Measurements from ENCODE around the gene OR51T1. TPM values are rescaled to one million over a fixed set of nuclear protein-coding genes. Genes with fewer than 3 reads are reported as not detected.
"Not testable (repeated sequence)": the region's sequence is repeated elsewhere in the genome, so short reads cannot be mapped to it uniquely, and the experiment has no call there.

OR51T1 gene
- total RNA-seq: not detected

GRCh38 chr11:4881860-4882500, at the start of gene OR51T1:
Gene OR51T1 (plus strand): TSS chr11:4881900. CDS start chr11:4881900, 0 bp downstream.
- DNase-seq (ENCODE audit: low spot score): no peak

DNA sequence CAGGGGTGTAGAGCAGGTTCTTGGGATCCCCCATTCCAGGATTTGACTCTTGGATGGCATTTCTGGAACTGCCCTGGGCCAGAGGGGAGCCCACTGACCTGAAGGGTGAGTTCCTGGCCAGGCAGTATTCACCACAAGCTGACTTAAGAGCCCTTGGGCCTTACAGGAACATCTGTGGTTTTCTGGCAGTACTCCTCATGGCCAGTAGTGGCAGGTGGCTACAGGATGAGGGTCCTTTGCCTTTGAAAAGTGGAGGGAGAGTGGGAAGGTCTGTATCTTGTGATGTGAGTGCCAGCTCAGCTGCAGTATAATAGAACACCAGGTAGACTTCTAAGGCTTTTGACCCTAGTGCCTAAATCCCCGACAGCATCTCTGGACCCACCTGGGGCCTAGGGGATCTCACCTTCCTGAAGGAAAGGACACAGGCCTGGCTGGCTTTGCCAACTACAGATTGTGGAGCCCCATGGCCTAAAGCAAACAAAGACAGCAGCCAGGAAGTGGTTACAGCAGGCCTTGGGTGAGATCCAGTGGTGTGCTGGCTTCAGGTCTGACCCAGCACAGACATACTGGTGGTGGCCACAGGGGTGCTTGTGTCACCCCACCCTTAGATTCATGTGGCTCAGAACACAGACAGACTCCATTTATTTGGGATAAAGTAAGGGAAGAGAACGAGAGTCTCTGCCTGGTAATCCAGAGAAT, 41.7 kb upstream of the OR51T1 start:
- no peak for DNase-seq (ENCODE audit: low spot score)

DNA sequence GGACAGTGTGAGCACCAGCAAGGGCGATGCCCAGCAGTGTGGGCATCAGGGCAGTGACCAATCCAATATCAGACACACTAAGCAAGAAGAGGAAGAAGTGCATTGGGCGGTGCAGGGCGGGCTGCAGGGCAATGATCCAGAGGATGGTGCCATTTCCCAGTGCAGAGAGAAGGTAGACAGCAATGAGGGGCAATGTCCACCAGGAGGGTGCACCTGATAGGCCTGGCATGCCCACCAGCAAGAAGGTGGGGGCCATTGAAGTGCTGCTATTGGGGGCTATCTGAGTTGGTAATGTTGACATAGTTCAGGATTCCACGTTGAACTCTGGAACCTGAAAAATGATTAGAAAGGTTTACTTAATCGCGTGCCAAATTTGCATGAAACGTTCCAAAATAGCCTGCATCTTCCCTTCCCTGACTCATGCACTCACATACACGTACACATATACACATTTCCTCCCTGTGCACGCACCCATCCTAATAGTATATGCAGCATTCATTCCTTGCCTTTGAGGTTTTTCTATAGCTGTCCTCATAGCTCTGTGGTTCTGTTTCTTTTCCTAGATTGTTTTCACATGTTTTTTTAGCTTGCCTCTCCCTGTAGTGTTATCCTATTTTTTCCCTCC, 32.7 kb upstream of the OR51T1 start, which contains the start of gene OR51S1:
OR51S1 (minus strand) TSS at position 301 of the 625 bp plus-strand sequence; CDS start at position 301, 0 bp downstream.
- DNase-seq (ENCODE audit: low spot score): no peak

DNA sequence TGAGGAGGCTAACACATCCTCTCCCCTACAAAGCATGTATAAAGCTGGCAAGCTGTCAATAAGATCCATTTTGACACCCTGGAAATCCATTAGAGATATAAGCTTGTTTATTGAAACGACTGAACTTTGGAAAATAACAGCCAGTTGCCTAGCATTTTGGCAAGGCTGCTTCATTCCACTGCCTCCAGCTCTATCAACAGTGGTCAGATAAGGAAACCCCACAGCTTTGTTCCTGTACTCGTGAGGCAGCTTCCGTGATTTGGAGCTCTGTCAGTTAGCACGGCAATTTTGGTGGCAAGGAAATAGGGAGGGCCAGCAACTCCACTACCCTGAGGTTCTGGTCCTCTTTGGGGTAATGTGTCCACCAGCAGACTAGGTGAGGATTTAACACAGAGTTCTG, 30.7 kb upstream of the OR51T1 start:
- no peak for DNase-seq (ENCODE audit: low spot score)

GRCh38 chr11:4854286-4854685, 27.4 kb upstream of the OR51T1 start:
- not testable (repeated sequence) for DNase-seq (ENCODE audit: low spot score)

- DNase-seq (ENCODE audit: low spot score): no peak
Measured at GRCh38 chr11:4862447-4863236, 19.1 kb upstream of the OR51T1 start.

GRCh38 chr11:4863876-4864275, 17.8 kb upstream of the OR51T1 start:
- no peak for DNase-seq (ENCODE audit: low spot score)

DNA sequence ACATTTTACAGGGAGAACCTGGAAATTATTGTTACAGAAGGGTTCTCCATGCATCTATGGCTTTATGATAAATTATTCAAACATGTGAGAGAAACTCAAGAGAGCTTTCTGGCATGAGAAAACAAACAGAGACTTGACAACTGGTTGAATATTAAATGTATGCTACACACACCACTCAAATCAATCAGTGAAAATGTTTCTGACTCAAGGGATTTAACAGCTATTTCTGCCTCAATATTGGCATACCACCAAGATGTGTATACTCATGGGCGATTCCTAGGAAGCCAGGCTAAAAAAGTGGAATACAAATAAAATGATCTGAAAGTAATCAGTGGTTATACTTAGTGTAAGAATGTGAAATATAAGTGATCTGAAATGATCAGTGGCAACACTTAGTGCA, 15.8 kb upstream of the OR51T1 start:
- DNase-seq (ENCODE audit: low spot score): no peak

GRCh38 chr11:4881188-4881587, 512 bp upstream of the OR51T1 start:
- no peak for DNase-seq (ENCODE audit: low spot score)

DNA sequence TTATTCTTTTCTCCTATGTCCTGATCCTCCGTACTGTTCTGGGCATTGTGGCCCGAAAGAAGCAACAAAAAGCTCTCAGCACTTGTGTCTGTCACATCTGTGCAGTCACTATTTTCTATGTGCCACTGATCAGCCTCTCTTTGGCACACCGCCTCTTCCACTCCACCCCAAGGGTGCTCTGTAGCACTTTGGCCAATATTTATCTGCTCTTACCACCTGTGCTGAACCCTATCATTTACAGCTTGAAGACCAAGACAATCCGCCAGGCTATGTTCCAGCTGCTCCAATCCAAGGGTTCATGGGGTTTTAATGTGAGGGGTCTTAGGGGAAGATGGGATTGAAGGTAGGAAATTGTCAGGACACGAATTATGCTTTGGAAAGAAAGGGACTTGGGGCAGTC, 843 bp downstream of the OR51T1 start:
- DNase-seq (ENCODE audit: low spot score): no peak

DNA sequence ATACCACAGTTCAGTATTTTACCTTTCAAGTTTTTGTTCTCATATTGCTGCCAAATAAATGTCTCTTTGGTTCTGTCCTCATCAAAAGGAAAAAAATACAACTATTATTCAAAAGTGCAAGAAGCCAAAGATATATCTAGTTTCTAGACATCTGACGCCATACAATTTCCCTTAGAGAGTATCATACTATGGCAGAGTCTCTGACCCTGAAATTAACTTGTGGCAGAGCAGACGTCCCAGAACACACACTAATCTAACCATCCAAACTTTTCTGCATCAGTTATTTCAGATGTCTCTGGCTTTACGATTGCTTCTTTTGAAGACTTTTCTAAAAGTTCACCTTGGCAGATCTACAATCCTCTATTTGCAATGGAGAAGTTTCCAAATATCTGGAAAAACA, 2.7 kb downstream of the OR51T1 start:
- DNase-seq (ENCODE audit: low spot score): no peak

DNA sequence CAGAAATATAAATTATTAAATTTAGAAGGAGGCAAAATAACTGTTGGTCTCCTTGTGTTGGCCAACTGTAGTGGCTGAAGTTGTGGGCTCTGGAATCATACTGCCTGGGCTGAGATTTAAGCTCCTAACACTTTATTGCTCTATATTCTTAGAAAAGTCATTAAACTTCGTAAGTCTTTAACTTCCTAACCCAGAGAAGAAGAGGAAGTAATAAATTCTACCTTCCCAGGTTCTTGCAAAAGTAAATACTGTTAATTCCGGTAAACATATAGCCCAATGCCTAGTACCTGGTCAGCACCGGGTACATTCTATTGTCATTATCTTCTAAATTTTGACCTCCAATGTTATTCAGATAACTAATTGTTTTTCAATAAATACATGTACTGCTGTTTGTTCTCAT, 4.5 kb downstream of the OR51T1 start:
- no peak for DNase-seq (ENCODE audit: low spot score)

GRCh38 chr11:4887591-4887990, 5.9 kb downstream of the OR51T1 start:
- no peak for DNase-seq (ENCODE audit: low spot score)

GRCh38 chr11:4890279-4890678, 8.6 kb downstream of the OR51T1 start:
- no peak for DNase-seq (ENCODE audit: low spot score)

DNA sequence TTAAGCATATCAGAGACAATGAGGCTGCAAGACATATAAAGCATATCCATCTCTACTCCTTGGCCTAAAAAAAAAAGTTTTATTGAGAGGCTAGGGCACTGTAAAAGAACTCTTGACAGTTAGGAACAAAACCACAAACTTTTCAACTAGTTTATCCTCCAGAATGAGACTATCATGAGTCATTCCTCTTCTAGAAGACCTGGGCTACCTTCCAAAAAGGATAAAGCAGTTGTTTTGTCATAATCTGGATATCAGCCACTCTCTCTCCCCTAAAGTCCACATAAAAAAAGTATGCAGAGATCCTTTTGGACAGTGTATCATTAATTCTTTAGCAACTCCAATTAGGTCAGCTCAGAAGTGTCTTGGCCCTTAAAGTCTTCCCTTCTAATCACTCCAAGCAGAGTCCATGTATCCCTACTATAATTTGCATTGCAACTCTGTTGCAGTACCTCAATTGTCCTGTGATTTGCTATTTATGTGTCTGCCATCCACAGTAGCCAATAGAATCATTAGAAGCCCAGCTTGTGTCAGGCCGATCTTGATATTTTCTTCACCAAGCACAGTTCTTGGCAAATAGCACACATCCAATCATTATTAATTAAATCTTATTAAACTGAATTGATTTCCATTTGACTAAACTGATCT, 10.4 kb downstream of the OR51T1 start:
- DNase-seq (ENCODE audit: low spot score): no peak

GRCh38 chr11:4903484-4903883, 21.8 kb downstream of the OR51T1 start, which contains the start of gene OR51A7:
Gene OR51A7 (plus strand): TSS chr11:4903783. CDS start chr11:4907370, 3,587 bp downstream.
- no peak for DNase-seq (ENCODE audit: low spot score)

DNA sequence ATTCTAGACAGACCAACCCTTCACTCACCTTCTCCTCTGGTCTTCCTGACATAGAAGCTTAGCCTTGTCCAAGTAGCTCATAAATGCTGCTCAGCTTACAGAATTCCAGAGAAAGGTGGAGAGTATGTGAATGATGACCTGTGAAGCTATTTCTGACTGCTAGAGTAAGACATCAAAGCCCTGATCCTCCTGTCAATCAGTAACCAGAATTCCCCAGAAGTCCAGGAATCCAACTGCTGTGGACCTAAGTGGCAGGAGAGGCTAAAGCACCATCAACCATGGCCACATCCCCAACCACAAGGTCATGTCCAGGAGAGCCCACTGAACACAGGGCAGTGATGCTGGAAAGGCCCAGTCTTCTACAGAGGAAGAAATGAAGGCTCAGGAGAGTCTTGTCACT, 34.9 kb downstream of the OR51T1 start:
- DNase-seq (ENCODE audit: low spot score): no peak

DNA sequence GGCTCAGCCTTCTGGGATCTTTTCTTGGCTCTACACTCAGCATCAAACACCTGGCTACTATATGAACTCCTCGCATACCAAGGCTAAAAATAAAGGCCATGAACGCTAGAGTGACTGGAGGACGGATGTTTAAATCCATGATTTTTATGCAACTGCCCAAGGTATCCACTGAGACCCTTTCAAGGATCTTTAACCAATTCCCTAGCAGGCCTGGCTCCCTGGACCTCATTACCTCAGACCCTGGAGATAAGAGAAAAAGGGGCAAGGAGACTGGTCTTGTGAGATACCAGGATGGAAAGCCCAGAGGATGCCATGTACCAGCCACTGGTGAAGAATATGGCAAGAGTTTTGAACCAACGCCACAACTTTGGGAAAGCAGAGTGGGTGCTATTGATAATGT, 37.5 kb downstream of the OR51T1 start, which contains the start of gene OR51G2:
OR51G2 (minus strand) TSS at position 101 of the 400 bp plus-strand sequence. CDS start 3,687 bp downstream, outside the sequence.
- no peak for DNase-seq (ENCODE audit: low spot score)

DNA sequence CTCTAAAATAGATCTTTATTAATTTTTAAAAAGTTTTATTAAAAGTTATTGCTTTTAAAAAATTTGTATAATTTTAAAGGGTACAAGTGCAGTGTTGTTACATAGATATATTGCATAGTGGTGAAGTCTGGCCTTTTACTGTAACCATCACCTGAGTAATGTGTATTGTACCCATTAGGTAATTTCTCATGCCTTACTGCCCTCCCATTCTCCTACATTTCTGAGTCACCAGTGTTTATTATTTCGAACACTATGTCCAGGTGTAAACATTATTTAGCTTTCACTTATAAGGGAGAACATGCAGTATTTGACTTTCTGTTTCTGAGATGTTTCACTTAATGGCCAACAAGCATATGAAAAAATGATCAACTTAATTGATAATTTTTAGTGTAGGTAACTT, 40.1 kb downstream of the OR51T1 start:
- no peak for DNase-seq (ENCODE audit: low spot score)

- DNase-seq (ENCODE audit: low spot score): no peak
Measured at GRCh38 chr11:4922304-4922703, 40.6 kb downstream of the OR51T1 start.

DNA sequence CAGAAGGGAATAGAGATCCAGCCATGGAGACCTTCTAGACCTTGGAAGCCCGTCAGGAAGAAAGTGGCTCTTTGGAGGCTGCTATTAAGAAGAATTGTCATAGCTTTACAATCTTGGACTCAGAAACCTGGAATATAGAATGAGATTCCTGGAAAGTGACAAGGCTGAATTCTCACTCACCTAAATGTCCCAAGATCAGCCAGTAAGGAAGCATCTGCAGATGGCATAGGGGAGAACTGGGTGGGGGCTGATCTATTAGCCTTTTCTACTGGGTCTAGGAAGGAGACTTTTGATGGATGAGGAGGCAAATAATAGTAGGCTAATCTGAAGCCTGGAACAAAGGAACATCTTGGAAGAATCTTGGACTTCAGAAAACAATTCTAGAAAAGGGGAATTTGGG, 42.5 kb downstream of the OR51T1 start, which contains the start of gene OR51G1:
OR51G1 (minus strand) TSS at position 101 of the 400 bp plus-strand sequence; CDS start at position 101, 0 bp downstream.
- DNase-seq (ENCODE audit: low spot score): no peak
